Endothelial cell (in vitro differentiated cells): Measurements from ENCODE around the gene WWC1. TPM values are rescaled to one million over a fixed set of nuclear protein-coding genes. Genes with fewer than 3 reads are reported as not detected.

Experiments
- DNase-seq: peaks from one replicate; pipeline ENCODE4 v3.0.0; 2021; ENCODE audit warnings: low spot score
- H3K27ac Mint-ChIP-seq: one replicate; pipeline ENCODE4 v1.8.0; 2021; ENCODE audit warnings: mixed read lengths, inconsistent platforms; ENCODE audit not compliant: unreplicated experiment
- H3K27me3 Mint-ChIP-seq: one replicate; pipeline ENCODE4 v1.8.0; 2021; ENCODE audit warnings: mild to moderate bottlenecking, moderate library complexity, mixed read lengths, inconsistent platforms; ENCODE audit not compliant: unreplicated experiment
- H3K36me3 Mint-ChIP-seq: one replicate; pipeline ENCODE4 v1.8.0; 2021; ENCODE audit warnings: mild to moderate bottlenecking, low read depth, mixed read lengths, inconsistent platforms; ENCODE audit not compliant: unreplicated experiment
- H3K4me1 Mint-ChIP-seq: one replicate; pipeline ENCODE4 v1.8.0; 2021; ENCODE audit warnings: mild to moderate bottlenecking, mixed read lengths, inconsistent platforms; ENCODE audit not compliant: unreplicated experiment
- H3K4me3 Mint-ChIP-seq: one replicate; pipeline ENCODE4 v1.8.0; 2021; ENCODE audit warnings: mild to moderate bottlenecking, mixed read lengths, inconsistent platforms; ENCODE audit not compliant: unreplicated experiment
- H3K9me3 Mint-ChIP-seq: one replicate; pipeline ENCODE4 v1.8.0; 2021; ENCODE audit warnings: mixed read lengths, inconsistent platforms; ENCODE audit not compliant: unreplicated experiment
- total RNA-seq: library from RNA; stranded (reverse); fragmentation: NEBNext Ultra II Directional; extraction: Animal tissue kit (Norgen Biotek cat#: 25700); gene quantifications from one replicate; pipeline ENCODE4 v1.2.1, GENCODE V29; 2021; ENCODE audit not compliant: unreplicated experiment
- TF ChIP-seq, protein P1 (sequence below): fragments of 200-600 bp; sonication (generic); IDR thresholded peaks from one replicate; pipeline ENCODE4 v1.5.0; 2021; ENCODE audit warnings: antibody characterized with exemption; ENCODE audit not compliant: unreplicated experiment

The WWC1 gene
- total RNA-seq, 1 donor from 2014 or later: 1.1 TPM

DNA sequence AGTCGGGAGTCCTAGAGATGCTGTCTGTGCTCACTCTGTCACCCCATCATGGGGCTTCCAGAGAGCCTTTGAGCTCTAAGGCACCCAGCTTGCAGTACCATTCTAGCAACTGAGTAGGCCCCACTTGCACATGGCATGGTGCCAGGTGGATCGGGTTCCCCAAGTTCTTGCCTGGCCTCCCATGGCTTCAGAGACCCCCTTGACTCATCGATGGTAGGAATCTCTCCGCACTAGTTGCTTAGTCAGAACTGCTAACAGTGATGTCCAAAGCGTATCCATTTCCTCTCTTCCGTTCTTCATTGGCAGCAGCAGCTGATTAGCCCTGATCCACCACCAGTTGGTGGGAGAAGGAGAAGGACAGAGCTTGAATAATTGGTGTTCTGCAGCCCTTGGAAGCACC, 124.5 kb downstream of the WWC1 start:
- Mint-ChIP-seq H3K27ac (no peak overlapping the region), H3K27me3 (peaks cover 7% of the 10 kb centered on the region), H3K36me3 (no peaks in the 10 kb centered on the region), H3K9me3 (no peaks in the 10 kb centered on the region), H3K4me3 (no peak overlapping the region), H3K4me1 (peaks cover 6% of the 10 kb centered on the region)
- no peak for DNase-seq
- TF ChIP-seq, protein P1, sequence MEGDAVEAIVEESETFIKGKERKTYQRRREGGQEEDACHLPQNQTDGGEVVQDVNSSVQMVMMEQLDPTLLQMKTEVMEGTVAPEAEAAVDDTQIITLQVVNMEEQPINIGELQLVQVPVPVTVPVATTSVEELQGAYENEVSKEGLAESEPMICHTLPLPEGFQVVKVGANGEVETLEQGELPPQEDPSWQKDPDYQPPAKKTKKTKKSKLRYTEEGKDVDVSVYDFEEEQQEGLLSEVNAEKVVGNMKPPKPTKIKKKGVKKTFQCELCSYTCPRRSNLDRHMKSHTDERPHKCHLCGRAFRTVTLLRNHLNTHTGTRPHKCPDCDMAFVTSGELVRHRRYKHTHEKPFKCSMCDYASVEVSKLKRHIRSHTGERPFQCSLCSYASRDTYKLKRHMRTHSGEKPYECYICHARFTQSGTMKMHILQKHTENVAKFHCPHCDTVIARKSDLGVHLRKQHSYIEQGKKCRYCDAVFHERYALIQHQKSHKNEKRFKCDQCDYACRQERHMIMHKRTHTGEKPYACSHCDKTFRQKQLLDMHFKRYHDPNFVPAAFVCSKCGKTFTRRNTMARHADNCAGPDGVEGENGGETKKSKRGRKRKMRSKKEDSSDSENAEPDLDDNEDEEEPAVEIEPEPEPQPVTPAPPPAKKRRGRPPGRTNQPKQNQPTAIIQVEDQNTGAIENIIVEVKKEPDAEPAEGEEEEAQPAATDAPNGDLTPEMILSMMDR: no peak

DNA sequence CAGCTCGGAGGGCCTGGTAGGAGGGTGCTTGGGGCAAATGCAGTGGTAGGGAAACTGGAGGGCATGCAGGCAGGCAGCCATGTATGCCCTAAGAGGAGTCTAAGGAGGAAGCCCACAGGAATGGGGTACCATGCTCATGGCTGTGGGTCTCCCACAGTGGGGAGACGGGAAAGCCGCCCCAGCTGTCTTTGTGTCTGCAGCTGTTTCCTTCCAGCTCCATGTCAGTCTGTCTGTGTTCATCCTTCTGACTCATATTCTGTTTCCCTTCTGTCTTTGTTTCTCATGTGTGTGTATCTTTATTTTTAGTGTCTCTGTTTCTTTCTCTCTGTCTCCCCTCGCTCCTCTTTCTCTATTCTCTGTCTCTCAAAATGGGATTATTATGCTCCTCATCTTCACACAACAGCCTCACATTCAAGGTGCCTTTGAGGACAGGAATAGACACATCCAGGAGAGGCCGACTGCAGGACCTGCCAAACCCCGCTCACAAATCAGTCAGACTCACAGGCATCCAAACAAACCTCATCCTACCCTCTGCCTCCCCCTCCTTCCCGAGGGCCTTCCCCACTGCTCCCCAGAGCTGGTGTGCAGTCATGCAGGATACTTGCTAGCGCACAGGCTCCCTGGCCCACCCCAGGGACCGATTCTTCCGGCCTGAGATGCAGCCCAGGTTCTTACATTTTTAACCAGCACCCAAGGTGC, 126.4 kb downstream of the WWC1 start:
- peaks cover 6% of the 10 kb centered on the region for H3K27me3 Mint-ChIP-seq
- no peaks in the 10 kb centered on the region for H3K36me3 Mint-ChIP-seq
- H3K4me1 Mint-ChIP-seq: peaks cover 6% of the 10 kb centered on the region
- DNase-seq: no peak
- no peak overlapping the region for H3K4me3 Mint-ChIP-seq
- TF ChIP-seq, protein P1: no peak
- no peak overlapping the region for H3K27ac Mint-ChIP-seq
- no peaks in the 10 kb centered on the region for H3K9me3 Mint-ChIP-seq

DNA sequence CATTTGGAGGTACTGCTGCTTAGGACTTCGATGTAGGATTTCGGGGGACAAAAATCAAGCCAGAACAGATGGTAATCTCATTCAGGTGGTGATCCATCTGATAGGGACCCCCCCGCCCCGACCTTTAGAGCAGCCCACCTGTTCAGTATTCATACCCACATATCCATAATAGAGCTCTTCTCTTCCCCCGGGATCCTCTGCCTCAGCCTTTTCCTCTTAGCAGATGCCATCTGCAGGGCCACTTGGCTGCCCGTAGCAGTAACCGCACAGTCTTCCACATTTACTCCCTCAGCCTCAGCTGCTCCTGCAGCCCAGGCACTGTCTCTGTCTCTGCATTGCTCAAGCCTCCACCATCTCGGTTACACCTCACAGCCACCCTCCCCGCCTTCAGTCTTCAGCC, 129.0 kb downstream of the WWC1 start:
- H3K4me3 Mint-ChIP-seq: no peak overlapping the region
- TF ChIP-seq, protein P1: no peak
- H3K4me1 Mint-ChIP-seq: peaks cover 6% of the 10 kb centered on the region
- H3K27ac Mint-ChIP-seq: no peak overlapping the region
- H3K9me3 Mint-ChIP-seq: no peaks in the 10 kb centered on the region
- peaks cover 11% of the 10 kb centered on the region for H3K27me3 Mint-ChIP-seq
- H3K36me3 Mint-ChIP-seq: no peaks in the 10 kb centered on the region
- DNase-seq: no peak

DNA sequence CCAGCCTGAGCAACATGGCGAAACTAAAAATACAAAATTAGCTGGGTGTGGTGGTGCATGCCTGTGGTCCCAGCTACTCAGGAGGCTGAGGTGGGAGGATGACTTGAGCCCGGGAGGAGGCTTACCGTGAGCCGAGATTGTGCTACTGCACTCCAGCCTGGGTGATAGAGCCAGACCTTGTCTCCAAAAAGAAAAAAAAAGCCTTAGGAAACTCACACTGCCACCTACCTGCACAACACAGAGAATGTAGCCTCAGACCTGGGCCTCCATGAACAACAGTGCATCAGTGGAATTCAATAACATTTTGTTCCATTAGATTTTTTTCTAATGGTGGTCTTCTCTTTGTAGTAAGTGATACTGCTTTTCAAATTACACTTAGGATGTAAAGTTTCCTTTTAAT, 131.0 kb downstream of the WWC1 start:
- Mint-ChIP-seq H3K9me3 (no peaks in the 10 kb centered on the region), H3K4me3 (no peak overlapping the region), H3K27ac (no peak overlapping the region), H3K36me3 (no peaks in the 10 kb centered on the region), H3K27me3 (peaks cover 11% of the 10 kb centered on the region), H3K4me1 (peaks cover 6% of the 10 kb centered on the region)
- DNase-seq: no peak
- TF ChIP-seq, protein P1: no peak

DNA sequence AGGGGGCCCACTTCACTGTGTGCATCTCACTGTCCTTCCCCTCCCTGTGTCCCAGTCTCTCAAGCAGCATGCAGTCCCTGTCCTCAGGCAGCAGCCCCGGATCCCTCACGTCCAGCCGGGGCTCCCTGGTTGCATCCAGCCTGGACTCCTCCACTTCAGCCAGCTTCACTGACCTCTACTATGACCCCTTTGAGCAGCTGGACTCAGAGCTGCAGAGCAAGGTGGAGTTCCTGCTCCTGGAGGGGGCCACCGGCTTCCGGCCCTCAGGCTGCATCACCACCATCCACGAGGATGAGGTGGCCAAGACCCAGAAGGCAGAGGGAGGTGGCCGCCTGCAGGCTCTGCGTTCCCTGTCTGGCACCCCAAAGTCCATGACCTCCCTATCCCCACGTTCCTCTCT, 132.0 kb downstream of the WWC1 start:
- Mint-ChIP-seq H3K9me3 (no peaks in the 10 kb centered on the region), H3K27ac (no peak overlapping the region), H3K4me1 (no peaks in the 10 kb centered on the region), H3K4me3 (no peak overlapping the region), H3K27me3 (peaks cover 8% of the 10 kb centered on the region), H3K36me3 (no peaks in the 10 kb centered on the region)
- DNase-seq: no peak
- TF ChIP-seq, protein P1: no peak
